Omental fat pad (tissue), 4 donors: Measurements from ENCODE around the gene LCN12. TPM values are rescaled to one million over a fixed set of nuclear protein-coding genes. Genes with fewer than 3 reads are reported as not detected.
"Not testable (repeated sequence)": the region's sequence is repeated elsewhere in the genome, so short reads cannot be mapped to it uniquely, and the experiment has no call there.

ENCODE experiments used
- ATAC-seq: fragments of 150-250 bp; one replicate; pipeline ENCODE4 v1.9.1; 2016; ENCODE audit warnings: mild to moderate bottlenecking, moderate library complexity; ENCODE audit not compliant: low FRiP score
- DNase-seq: peaks from one replicate; pipeline ENCODE4 v3.0.0-alpha.2; 2019; ENCODE audit warnings: low spot score
- CTCF ChIP-seq, 3 donors: fragments of 450-650 bp; IDR thresholded peaks; one replicate each; pipeline ENCODE4 v1.5.1; 2016 to 2017; ENCODE audit warnings: antibody characterized with exemption in 3 of 3, mild to moderate bottlenecking in 3 of 3, moderate library complexity in 2 of 3
- total RNA-seq, 4 donors: library from RNA; depleted of rRNA; stranded (reverse); fragments of >200 nt; gene quantifications; one replicate each; pipeline ENCODE4 v1.1.0, GENCODE V29; 2016

The LCN12 gene
- total RNA-seq, 4 donors from 2014 or later, result 0.46 TPM; not detected in 3

- ATAC-seq (no peak), DNase-seq (no peak)
- TF ChIP-seq CTCF (IDR thresholded peaks at IDR 0.05), result no peak
These were observed 48.3 kb downstream of the LCN12 start for GRCh38 chr9:137000177-137000930.

- no peak for ATAC-seq
- no peak for TF ChIP-seq CTCF (IDR thresholded peaks at IDR 0.05)
These were observed 50.0 kb downstream of the LCN12 start for GRCh38 chr9:137001857-137002645.

GRCh38 chr9:137002646-137003041 is 50.6 kb downstream of the LCN12 start:
- no peak for TF ChIP-seq CTCF (IDR thresholded peaks at IDR 0.05)
- ATAC-seq (no peak), DNase-seq (no peak)

More at GRCh38 chr9:137001857-137002645, 50.0 kb downstream of the LCN12 start:
- DNase-seq, result no peak

GRCh38 chr9:137004285-137004684 is 52.2 kb downstream of the LCN12 start:
- DNase-seq, ATAC-seq: not testable (repeated sequence)

Other genes with a start within 250 kb of the LCN12 start
- gene DIPK1B, start 239.7 kb upstream of the LCN12 start, total RNA-seq, result 10 to 100 TPM in 1 of 4 donors, 1 to 10 TPM in 3; 4.4 to 12.8 (median 7.5) TPM
- 10 to 100 TPM in 1 of 4 donors, 1 to 10 TPM in 3; 3.5 to 10.2 (median 5.0) TPM for gene LCN10, start 209.3 kb upstream of the LCN12 start, total RNA-seq
- gene LCN6, start 203.7 kb upstream of the LCN12 start, total RNA-seq, result 10 to 100 TPM in 2 of 4 donors, 1 to 10 TPM in 2; 5.0 to 24.1 (median 9.0) TPM
- not detected for gene LCN8, start 194.0 kb upstream of the LCN12 start, total RNA-seq
- gene LCN15, start 187.8 kb upstream of the LCN12 start, total RNA-seq, result not detected
- gene TMEM141, start 160.9 kb upstream of the LCN12 start, total RNA-seq, result 10 to 100 TPM; 43.1 to 88.1 (median 70.9) TPM
- gene CCDC183, start 155.9 kb upstream of the LCN12 start, total RNA-seq, result 1 to 10 TPM; 1.5 to 2.8 (median 1.9) TPM
- 10 to 100 TPM; 33.7 to 46.9 (median 44.9) TPM for gene RABL6, start 144.3 kb upstream of the LCN12 start, total RNA-seq
- gene AJM1, start 109.8 kb upstream of the LCN12 start, total RNA-seq, result 1 to 10 TPM in 1 of 4 donors, under 1 TPM in 3; 0.72 to 2.5 (median 0.78) TPM
- gene PHPT1, start 102.9 kb upstream of the LCN12 start, total RNA-seq, result 10 to 100 TPM; 27.1 to 53.9 (median 40.9) TPM
- 1 to 10 TPM; 1.4 to 3.9 (median 1.7) TPM for gene MAMDC4, start 99.9 kb upstream of the LCN12 start, total RNA-seq
- 100 to 1,000 TPM; 281 to 323 (median 308) TPM for gene EDF1, start 86.0 kb upstream of the LCN12 start, total RNA-seq
- 1 to 10 TPM; 3.2 to 9.1 (median 5.1) TPM for gene TRAF2, start 65.8 kb upstream of the LCN12 start, total RNA-seq
- 100 to 1,000 TPM; 154 to 242 (median 185) TPM for gene FBXW5, start 7.5 kb upstream of the LCN12 start, total RNA-seq
- gene C8G, start 7.0 kb upstream of the LCN12 start, total RNA-seq, result 1 to 10 TPM in 1 of 4 donors, not detected in 3; 4.3 TPM
- gene PTGDS, start 25.2 kb downstream of the LCN12 start, total RNA-seq, result 100 to 1,000 TPM in 2 of 4 donors, 10 to 100 TPM in 2; 76.9 to 173 (median 118) TPM
- under 1 TPM in 3 of 4 donors, not detected in 1; 0.28 to 0.47 (median 0.36) TPM for gene LCNL1, start 30.7 kb downstream of the LCN12 start, total RNA-seq
- 10 to 100 TPM; 22.0 to 37.0 (median 31.6) TPM for gene PAXX, start 40.1 kb downstream of the LCN12 start, total RNA-seq
- 1 to 10 TPM in 3 of 4 donors, under 1 TPM in 1; 0.95 to 9.7 (median 4.7) TPM for gene CLIC3, start 44.3 kb downstream of the LCN12 start, total RNA-seq
- gene ABCA2, start 76.0 kb downstream of the LCN12 start, total RNA-seq, result 10 to 100 TPM; 15.4 to 31.5 (median 25.9) TPM
- 1 to 10 TPM in 1 of 4 donors, under 1 TPM in 2, not detected in 1; 0.19 to 3.6 (median 0.31) TPM for gene FUT7, start 79.8 kb downstream of the LCN12 start, total RNA-seq
- 10 to 100 TPM; 37.2 to 70.5 (median 58.5) TPM for gene NPDC1, start 93.9 kb downstream of the LCN12 start, total RNA-seq
- under 1 TPM in 3 of 4 donors, not detected in 1; 0.25 to 0.72 (median 0.28) TPM for gene ENTPD2, start 101.8 kb downstream of the LCN12 start, total RNA-seq
- gene SAPCD2, start 118.3 kb downstream of the LCN12 start, total RNA-seq, result 1 to 10 TPM in 1 of 4 donors, under 1 TPM in 2, not detected in 1; 0.13 to 1.8 (median 0.37) TPM
- gene UAP1L1, start 125.2 kb downstream of the LCN12 start, total RNA-seq, result 10 to 100 TPM in 2 of 4 donors, 1 to 10 TPM in 2; 5.2 to 12.8 (median 9.7) TPM
- 10 to 100 TPM; 30.2 to 39.9 (median 33.9) TPM for gene MAN1B1, start 134.7 kb downstream of the LCN12 start, total RNA-seq
- gene DPP7, start 162.5 kb downstream of the LCN12 start, total RNA-seq, result 100 to 1,000 TPM in 3 of 4 donors, 10 to 100 TPM in 1; 91.8 to 132 (median 119) TPM
- not detected for gene GRIN1, start 186.9 kb downstream of the LCN12 start, total RNA-seq
- gene LRRC26, start 217.8 kb downstream of the LCN12 start, total RNA-seq, result not detected
- gene TMEM210, start 219.8 kb downstream of the LCN12 start, total RNA-seq, result not detected
- 10 to 100 TPM; 17.4 to 38.8 (median 22.8) TPM for gene ANAPC2, start 236.3 kb downstream of the LCN12 start, total RNA-seq
- 10 to 100 TPM; 51.2 to 78.2 (median 67.1) TPM for gene SSNA1, start 236.4 kb downstream of the LCN12 start, total RNA-seq
- 1 to 10 TPM; 3.6 to 6.5 (median 4.9) TPM for gene TPRN, start 248.5 kb downstream of the LCN12 start, total RNA-seq